Osteocyte (in vitro differentiated cells): ENCODE results near the gene YARS2. TPM values are rescaled to one million over a fixed set of nuclear protein-coding genes. Genes with fewer than 3 reads are reported as not detected.

Experiments
- total RNA-seq: library from RNA; stranded (reverse); gene quantifications from 2 replicates; pipeline ENCODE4 v1.2.1, GENCODE V29; 2021

YARS2 gene
- total RNA-seq, 1 donor from 2014 or later: 13.6 TPM

Other genes starting within 250 kb of the YARS2 start
- gene DNM1L, start 76.6 kb downstream of the YARS2 start, total RNA-seq: 52.0 and 67.0 TPM in 2 replicates
- gene PKP2, start 140.9 kb upstream of the YARS2 start, total RNA-seq: 2.1 and 3.0 TPM in 2 replicates